NCI-H510A treated with DMSO at 0.1 percent for 48 hours (cell line): ENCODE measurements around the gene TBC1D14.
A peak's percentile ranks its signal among the peaks of the same experiment; 100 is the strongest.

ENCODE experiments used
- DNase-seq: peaks from one replicate; lab custom pipeline; 2025; lab: John Stamatoyannopoulos, UW

TBC1D14 gene

DNA sequence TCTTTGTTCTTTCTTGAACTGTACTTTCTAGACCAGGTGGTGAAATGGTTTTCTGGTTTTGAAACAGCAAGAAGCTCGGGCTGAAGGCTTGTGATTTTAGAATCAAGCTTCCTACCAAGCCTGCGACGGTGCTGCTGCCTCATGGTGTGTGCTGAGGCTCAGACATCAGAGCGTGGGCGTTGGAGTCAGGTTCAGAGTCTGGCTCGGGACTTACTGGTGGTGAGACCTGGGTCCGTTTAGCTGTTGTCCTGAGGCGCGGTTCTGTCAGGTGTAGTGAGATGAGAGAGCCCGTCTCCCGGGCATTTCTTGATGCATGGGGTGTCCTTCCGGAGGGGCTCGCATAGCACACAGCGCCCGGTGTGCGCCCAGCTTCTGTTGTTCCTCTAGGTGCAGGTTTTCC, 113.9 kb downstream of the TBC1D14 start:
- no peak for DNase-seq

DNA sequence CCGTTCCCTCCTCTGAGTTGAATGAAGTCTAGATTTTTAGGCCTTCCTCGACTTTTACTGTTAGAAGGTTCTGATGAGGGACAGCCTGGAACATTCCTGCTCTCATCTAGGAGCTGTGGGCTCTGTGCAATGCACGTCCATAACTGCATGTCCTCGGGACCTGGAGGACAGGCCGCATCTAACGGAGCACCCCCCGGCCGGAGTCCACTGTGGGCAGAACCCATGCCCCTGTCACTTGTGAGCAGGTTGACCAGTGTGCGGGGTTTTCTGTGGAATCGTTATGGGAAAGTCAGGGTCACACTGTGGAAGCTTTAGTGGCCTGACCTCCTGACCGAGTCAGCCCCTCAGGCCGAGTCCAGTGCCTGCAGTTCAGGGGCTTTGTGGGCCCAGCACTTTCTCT, 114.3 kb downstream of the TBC1D14 start:
- no peak for DNase-seq

DNA sequence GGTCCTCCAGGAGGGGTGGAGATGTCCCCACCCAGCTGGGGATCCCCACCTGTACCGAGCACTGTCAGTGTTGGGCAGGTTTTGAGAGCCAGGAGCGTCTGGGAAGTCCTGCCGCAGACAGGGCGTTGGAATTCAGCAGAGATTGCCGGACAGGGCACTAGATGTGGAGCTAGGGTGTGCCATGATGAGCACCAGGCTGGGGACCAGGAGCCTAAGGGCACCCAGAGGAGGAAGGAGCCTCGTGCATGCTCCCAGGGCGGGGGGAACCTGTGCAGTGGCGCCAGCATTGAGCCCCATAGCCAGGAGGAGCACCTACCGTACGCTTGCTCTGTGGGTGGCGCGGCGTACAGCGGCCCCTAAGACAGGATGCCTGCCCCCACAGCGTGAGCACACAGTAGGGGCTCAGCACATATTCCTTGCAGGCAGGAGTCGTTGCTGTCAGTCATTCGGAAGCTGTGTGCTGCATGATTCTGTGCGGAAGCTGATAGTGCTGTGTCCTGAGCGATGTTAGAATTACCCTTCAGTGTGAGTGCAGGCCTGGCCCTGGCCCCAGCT, 114.8 kb downstream of the TBC1D14 start:
- no peak for DNase-seq

DNA sequence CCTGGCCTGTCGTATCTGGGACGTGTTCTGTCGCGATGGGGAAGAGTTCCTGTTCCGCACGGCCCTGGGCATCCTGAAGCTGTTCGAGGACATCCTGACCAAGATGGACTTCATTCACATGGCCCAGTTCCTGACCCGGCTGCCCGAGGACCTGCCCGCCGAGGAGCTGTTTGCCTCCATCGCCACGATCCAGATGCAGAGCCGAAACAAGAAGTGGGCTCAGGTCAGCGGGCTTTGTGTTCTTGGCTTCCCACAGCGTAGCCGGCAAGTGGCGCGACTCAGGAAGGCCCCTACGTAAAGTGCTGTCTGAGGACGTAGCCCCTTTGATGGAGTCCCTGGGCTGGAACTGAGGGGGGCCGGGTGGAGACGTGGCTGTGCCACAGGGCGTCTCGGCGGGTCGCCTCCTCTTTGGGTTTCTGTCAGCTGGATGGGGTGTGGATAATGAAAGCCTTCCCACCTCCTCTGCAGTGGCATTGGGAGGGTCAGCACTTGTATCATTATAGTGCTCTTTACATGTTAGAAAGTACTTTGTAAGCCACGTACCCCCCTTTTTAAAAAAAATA, 115.5 kb downstream of the TBC1D14 start:
- no peak for DNase-seq

DNA sequence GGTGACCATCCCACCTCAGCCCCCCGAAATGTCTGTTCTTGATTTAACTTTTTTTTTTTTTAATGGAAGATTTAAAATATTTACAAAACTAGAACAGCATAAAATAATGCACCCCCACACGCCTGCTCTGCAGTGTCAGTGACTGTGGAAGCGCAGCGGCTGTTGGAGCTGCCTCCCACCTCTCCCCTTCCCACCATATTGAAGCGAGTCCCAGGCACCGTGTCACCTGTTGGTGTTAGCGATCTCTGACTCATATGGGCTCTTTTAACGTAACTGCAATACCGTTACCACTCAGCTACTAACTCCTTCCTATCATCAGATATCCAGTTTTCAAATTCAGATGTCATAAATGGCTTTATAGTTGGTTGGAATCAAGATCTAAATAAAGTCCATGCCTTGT, 116.5 kb downstream of the TBC1D14 start:
- DNase-seq: no peak

DNA sequence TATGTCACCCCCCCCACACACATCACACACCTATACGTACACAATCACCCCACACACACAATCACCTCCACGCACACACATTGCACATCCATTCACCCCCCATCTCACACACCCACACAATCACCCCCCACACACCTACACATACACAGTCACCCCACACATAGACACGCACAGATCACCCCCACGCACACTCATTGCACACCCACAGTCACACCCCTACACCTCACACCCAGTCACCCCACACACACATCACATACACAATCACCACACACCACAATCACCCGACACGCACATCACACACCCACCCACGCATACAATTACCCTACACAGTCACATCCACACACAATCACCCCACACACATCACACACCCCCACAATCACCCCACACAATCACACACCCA, 117.7 kb downstream of the TBC1D14 start:
- no peak for DNase-seq

DNA sequence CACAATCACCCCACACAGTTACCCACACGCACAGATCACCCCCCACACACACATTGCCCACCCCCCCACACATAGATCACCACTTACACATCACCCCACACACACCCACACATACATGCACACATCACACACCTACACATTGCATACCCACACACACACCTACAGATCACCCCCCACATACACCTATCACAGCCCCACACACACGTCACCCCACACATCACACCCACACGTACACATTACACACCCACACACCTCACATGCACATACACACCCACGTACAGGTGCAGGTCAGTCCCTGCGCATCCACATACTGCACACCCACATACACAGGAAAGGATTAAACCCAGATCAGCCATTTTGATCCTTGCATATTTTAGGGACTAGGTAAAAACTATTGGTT, 118.3 kb downstream of the TBC1D14 start:
- DNase-seq: no peak

DNA sequence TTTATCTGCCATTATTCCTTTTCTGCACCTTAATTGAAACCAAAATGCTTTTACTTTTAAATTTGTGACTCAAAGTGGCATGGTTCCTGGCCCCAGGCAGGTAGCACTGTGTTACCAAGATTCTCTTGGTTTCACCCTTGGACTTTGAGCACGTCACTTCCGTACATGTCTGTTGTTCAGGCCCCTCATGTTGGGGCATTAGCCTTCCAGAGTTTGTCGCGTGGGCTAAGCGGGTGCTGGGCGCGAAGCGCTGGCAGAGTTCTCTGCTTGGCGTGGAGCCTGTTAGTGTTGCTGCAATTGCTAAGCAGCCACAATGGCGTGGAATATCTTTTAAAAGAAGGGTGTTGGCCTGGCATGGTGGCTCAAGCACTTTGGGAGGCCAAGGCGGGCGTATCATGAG, 119.6 kb downstream of the TBC1D14 start:
- no peak for DNase-seq

DNA sequence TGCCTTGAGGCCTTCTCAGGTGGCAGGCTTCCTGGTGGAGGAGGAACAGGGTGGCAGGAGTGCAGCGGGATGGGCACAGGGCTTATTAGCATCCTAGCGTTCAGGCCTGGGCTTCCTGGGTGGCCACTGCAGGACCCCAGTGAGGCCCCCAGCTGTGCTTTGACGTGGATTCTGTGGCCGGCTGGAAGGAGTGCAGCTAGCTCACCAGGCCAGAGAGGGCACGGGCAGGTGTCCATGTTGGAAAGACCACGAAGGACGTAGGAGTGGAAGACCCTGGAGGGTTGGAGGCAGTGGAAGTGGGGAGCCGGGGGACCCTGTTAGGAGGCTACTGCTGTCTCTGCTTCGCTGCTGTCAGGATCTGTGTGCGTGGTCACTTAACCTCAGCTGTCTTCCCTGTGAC, 120.3 kb downstream of the TBC1D14 start:
- DNase-seq: no peak

DNA sequence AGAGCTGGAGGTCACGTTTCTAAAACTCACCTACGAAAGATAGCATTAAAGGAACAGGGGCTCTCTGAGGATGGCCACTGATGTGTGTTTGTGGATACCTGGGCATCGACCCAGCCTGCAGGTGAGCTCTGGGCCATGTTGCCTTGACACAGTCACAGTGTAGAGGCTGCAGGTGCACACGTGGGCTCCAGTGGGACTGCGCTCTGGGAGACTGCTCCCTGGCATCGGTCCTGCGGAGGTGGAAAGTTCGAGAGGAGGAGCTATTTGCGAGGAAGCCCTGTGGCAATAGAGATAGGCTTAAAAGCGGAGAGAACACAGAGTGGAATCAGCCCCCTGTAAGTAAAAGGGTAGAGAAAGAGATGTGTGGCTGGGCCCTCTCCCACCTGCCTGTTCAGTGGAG, 121.2 kb downstream of the TBC1D14 start:
- no peak for DNase-seq

DNA sequence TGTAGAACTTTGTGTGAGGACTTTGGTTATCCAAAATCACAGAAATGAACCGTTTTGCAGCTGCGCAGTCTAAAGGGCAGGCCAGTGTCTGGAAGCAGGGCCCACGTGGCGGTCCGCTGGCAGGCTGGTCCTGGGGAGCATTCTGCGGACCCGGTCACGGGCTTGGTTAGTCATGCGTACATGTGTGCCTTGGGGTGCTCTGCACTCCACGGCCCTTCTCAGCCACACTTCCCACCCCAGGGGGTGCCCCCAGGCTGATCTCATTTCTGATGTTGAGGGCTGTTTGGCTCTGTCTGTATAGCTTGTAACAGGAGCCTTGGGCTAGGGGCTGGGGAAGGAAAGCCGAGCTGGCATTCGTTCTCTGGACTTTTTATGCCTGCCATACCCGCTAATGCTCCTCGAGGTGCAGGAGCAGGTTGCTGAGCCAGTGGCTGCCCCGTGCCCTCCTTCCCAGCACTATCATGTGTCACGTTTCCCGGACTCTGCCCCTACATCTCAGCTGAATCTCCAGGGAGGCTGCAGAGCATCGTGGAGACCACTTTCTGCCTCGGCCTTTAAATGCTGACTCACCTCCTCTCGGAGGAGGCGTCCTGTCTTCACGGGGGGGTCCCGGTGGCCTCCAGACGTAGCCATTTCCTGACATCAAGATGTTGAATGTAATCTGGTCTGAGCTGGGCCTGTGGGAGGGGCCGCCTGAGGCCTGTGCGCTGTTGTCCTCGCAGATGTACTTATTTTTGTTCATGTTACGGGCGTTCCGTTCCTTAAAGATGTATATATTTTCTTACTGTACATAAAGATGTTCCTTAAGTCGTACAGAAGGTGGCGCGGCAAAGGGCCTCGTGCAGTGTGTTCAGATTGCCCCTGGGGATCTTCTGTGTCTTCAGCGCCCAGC, 122.2 kb downstream of the TBC1D14 start:
- no peak for DNase-seq

DNA sequence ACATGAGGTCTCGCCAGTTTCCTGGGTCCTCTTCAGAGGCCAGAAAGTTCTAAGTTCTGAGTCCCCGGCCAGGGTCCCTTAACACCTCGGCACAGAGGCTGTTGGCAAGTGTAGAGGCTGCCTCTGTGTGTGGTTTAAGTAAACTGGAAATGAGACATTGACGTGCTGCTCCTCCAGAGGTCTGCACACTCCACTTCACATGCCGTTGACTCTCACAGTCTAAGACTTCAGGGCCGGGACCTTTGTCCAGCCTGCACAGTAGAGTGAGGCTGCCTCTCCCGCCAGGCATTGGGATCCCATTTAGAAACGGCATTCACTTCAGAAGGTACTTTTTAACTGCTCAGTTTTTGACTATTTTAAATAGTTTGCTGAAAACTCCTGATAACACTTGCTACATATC, 123.0 kb downstream of the TBC1D14 start:
- DNase-seq: no peak

DNA sequence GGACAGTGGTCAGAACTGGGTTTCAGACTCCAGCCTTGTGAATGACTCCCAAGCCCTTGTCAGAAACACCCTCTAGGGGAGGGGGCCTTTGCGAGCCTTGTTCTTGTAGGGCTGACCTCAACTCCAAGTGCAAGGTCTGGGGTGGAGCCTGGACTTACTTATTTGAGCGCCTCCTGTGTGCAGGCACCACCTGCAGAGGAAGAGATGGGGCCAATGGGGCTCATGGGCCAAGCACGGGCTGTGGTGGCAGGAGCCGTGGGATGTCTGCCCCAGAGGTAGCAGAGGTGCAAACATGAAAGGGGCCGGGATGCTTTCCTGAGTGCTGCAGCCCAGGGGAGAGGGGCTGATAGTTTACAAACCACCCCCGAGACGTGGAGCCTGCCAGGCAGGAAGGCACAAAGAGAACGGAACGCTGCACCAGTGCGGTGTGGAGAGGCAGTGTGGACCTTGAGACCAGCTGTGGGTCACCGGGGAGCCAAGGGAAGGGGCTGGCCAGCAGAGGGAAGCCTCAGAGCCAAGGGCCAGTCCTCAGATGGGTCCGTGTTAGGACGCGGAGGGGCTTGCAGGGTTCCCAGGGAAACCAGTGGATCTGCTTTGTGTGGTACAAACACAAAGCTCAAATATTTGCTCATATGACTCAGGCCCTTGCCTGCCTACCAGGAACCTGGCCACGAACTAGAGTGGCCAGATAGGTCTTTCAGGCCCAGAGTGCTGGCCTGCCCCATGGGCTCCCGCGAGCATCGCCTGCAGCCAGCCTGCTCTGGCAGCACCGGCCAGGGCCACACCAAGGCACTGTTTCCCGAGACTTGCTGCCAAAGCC, 124.8 kb downstream of the TBC1D14 start:
- no peak for DNase-seq

DNA sequence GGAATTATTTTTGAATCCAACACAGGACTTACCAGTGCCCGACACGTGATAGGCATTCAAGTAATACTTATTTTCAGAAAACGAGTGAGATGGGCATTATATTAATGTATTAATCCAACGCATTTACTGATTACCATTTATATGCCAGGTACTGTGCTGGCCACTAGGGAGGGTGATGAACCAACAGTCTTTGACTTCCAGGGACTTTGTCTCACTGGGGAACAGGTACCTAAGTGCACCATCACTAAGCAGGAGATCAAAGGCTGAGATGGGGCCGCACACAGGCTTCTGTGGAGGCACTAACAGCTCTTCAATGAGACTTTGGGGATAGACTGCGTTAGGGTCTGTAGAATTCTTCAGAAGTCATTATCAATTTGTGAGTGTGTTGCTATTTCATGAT, 127.8 kb downstream of the TBC1D14 start:
- no peak for DNase-seq

DNA sequence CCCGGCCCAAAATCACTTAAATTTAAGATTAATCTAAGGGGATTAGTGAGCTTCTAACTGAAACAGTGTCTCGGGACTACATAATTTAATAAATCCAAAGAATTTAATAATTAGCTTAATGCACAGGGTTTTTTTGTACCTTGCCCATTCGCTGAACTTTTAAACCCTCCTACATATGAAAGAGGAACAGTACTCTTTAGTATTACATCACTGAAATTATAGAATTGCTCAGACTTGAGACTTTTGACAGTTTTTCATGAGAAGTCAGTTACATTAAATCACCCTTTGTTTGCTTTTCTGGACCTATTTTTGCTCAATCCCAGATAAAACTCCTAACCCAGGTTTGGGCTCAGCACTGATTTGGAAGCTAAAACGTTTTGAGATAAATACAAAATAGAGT, 131.1 kb downstream of the TBC1D14 start:
- DNase-seq: no peak

DNA sequence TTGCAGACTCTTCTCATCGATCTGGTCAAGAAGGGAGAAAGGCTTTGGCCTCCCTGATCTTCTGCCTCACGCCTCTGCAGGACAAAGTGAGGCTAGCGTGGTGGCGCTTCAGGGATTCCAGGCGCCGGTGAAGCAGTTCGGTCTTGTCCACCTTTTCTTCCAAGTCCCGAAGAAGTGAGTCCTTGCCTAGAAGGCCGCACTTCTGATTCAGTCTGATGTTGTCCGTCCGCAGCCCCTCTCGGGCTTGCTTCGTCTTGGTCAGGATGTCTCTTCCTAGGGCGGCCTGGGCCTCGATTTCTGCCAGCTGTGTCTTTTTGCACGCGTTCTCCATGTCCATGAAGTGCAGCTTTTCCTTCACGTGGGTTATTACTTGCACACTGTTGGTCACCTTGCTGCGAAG, 131.6 kb downstream of the TBC1D14 start:
- no peak for DNase-seq

DNA sequence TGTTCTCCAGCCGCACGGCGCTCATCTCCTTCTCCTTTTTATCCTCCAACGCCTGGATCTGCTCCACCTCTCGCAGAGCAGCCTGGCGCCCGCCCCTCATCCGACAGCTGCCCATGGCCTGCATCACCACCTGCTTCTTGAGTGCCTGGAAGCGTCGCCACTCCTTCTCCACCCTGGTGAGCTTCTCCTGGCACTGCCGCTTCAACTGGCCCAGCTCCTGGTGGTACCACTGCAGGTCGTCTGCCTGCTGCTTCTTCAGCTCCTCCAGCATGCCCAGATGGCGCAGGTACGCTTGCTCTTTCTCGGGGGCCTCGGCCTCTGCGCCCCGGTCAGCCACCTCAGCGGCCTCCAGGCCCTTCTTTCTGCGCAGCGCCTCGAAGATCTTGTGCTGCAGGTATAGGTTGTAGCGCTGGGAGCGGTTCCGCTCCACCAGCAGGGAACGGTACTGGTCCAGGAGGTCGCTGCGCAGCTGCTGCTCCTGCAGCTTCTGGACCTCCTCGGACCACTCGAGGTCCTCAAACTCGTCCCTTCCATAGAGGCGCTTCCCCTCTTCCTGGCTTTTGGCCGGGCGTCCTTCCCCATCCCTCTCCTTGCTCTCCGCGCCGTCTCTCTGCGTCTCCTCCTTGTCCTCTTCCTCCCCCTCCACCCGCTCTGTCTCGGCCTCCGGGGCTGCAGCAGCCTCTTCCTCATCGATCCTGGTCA, 132.3 kb downstream of the TBC1D14 start:
- DNase-seq: peak; percentile 48

DNA sequence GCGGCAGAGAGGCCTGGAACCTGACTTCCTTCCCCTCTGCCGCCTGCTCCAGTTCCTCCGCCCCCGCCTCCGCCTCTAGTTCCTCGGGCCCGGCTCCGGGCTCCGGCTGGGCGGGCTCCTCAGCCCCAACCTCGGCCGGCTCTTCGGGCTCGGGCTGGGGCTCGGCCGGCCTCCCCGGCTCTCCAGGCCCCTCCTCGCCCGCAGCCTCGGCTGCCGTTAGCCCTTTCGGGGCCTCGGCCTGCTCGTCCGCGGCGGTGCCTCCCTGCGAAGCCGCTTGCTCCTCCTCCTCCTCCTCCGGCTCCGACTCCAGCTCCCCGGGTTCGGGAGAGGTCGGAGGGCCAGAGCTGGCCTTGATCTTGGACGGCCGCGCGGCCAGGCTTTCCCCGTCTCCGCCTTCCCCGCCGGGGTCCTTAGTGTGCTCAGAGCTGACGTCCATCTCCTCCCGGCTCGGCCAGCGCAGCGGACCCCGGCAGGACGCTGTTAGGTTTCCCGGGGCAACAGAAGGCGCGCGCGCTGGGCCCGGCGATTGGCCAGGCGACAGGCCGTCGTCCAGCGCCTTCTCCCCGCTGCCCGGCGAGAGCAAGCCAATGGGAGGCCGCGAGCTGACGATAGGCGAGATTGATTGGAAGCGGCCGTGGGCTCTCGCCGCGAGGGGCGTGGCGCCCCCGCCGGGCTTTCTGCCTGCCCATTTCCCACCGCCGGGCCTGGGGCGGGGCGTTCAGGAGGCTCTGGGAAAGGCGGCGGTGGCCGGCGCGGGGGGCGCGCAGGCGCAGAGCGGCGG, 133.1 kb downstream of the TBC1D14 start:
- peak; percentile 89 for DNase-seq

DNA sequence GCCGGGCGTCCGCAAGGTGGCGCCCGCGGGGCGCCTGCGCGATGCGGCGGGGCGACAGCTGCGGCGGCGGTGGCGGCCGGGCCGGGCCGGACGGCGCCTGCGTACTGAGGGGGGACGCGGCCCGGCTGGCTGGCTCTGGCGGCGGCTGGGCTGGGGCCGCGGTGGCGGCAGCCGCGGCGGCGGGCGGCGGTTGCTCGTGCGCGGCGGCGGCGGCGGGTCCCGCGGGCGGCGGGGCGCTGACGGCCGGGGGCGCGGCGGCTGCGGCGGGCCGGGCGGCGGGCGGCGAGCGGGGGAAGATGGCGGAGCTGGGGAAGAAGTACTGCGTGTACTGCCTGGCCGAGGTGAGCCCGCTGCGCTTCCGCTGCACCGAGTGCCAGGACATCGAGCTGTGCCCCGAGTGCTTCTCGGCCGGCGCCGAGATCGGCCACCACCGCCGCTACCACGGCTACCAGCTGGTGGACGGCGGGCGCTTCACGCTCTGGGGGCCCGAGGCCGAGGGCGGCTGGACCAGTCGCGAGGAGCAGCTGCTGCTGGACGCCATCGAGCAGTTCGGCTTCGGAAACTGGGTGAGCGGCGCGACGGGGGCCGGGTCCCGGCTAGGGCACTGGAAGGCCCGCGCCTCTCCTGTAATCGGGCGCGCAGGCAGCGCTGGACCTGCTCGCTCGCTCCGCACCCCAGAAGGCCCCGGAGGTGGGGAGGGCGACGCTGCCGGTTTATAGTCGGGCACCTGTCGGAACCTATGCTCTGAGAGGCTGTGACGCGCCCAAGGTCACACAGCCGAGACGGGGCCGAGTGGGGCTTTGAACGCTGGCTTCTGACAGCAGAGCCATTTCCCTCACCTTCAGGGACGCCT, 133.9 kb downstream of the TBC1D14 start, which contains the start of gene TADA2B:
TADA2B (plus strand) TSS at position 89 of the 853 bp plus-strand sequence; CDS start at position 297, 208 bp downstream.
- DNase-seq: peak; percentile 15
